HepG2 (cell line): ENCODE measurements around the gene ZBTB20. TPM values are rescaled to one million over a fixed set of nuclear protein-coding genes. Genes with fewer than 3 reads are reported as not detected.

ENCODE experiments used
- BCL6 ChIP-seq: IDR thresholded peaks from 2 replicates; pipeline ENCODE4 v1.6.1; 2016; ENCODE audit warnings: missing genetic modification reagents, missing compliant biosample characterization
- FOXA3 ChIP-seq: IDR thresholded peaks from 2 replicates; pipeline ENCODE4 v1.6.1; 2016; ENCODE audit warnings: missing genetic modification reagents, missing compliant biosample characterization
- HCFC1 ChIP-seq: fragments of 150-350 bp; IDR thresholded peaks from 2 replicates; pipeline ENCODE4 v1.6.1; 2014; ENCODE audit warnings: low read depth, low read length
- HOXA7 ChIP-seq: sonication (generic); formaldehyde crosslinking; IDR thresholded peaks from 2 replicates; pipeline ENCODE4 v1.8.1; 2022; ENCODE audit warnings: mild to moderate bottlenecking, missing genetic modification reagents, moderate library complexity
- JDP2 ChIP-seq: sonication (generic); formaldehyde crosslinking; IDR thresholded peaks from 2 replicates; pipeline ENCODE4 v1.8.1; 2022; ENCODE audit warnings: missing genetic modification reagents, borderline replicate concordance
- KDM1A ChIP-seq: IDR thresholded peaks from 2 replicates; pipeline ENCODE4 v1.6.1; 2016; ENCODE audit warnings: missing compliant biosample characterization
- KIAA2018 ChIP-seq: sonication (generic); formaldehyde crosslinking; IDR thresholded peaks from 2 replicates; pipeline ENCODE4 v1.5.0; 2020; ENCODE audit warnings: mild to moderate bottlenecking, missing genetic modification reagents, borderline replicate concordance
- LCORL ChIP-seq, 2 experiments: fragments of 450-650 bp in 1 of 2; sonication (generic) in 1 of 2; formaldehyde crosslinking in 1 of 2; IDR thresholded peaks; 2 replicates each; pipeline versions ENCODE4 v1.5.0 to v1.6.1; 2017 to 2020; ENCODE audit warnings: antibody characterized with exemption in 1 of 2, missing genetic modification reagents in 1 of 2
- SAP130 ChIP-seq: IDR thresholded peaks from 2 replicates; pipeline ENCODE4 v1.6.1; 2016; ENCODE audit warnings: low read depth
- ZMYM3 ChIP-seq: sonication (generic); formaldehyde crosslinking; IDR thresholded peaks from 2 replicates; pipeline ENCODE4 v1.5.1; 2020; ENCODE audit warnings: mild to moderate bottlenecking, missing genetic modification reagents
- ZNF224 ChIP-seq: sonication (generic); formaldehyde crosslinking; IDR thresholded peaks from 2 replicates; pipeline ENCODE4 v1.5.0; 2020; ENCODE audit warnings: mild to moderate bottlenecking, missing genetic modification reagents
- ZNF253 ChIP-seq: sonication (generic); formaldehyde crosslinking; IDR thresholded peaks from 2 replicates; pipeline ENCODE4 v1.8.0; 2022; ENCODE audit warnings: mild to moderate bottlenecking, missing genetic modification reagents, borderline replicate concordance
- ZNF317 ChIP-seq: sonication (generic); formaldehyde crosslinking; IDR thresholded peaks from 2 replicates; pipeline ENCODE4 v1.5.0; 2020; ENCODE audit warnings: mild to moderate bottlenecking, missing genetic modification reagents
- ZNF44 ChIP-seq: sonication (generic); formaldehyde crosslinking; IDR thresholded peaks from 2 replicates; pipeline ENCODE4 v1.5.1; 2020; ENCODE audit warnings: mild to moderate bottlenecking, missing genetic modification reagents
- ZNF629 ChIP-seq: sonication (generic); formaldehyde crosslinking; conservative IDR thresholded peaks from 2 replicates; pipeline ENCODE4 v1.5.0; 2020; ENCODE audit warnings: missing genetic modification reagents
- ZNF703 ChIP-seq: sonication (generic); formaldehyde crosslinking; IDR thresholded peaks from 2 replicates; pipeline ENCODE4 v1.5.1; 2020; ENCODE audit warnings: missing genetic modification reagents, mild to moderate bottlenecking, moderate library complexity, borderline replicate concordance
- polyA plus RNA-seq, 8 experiments: library from polyadenylated mRNA; depleted of rRNA in 3 of 8; stranded (reverse) in 7 of 8; unstranded in 1 of 8; fragments of >200 nt; fragmentation: Illumina TruSeq in 4 of 8; extraction: Trizol in 4 of 8; gene quantifications; 2 replicates each; pipeline versions ENCODE4 v1.2.1 to v1.2.3, GENCODE V29; 2011 to 2016; ENCODE audit warnings: low read depth in 4 of 8, missing spikeins in 1 of 8, mixed read lengths in 1 of 8; ENCODE audit not compliant: insufficient read depth in 1 of 8
- total RNA-seq, 5 experiments: library from RNA; depleted of rRNA; stranded (reverse); fragments of >200 nt; fragmentation: Illumina TruSeq; extraction: Trizol; gene quantifications; 2 replicates each; pipeline ENCODE4 v1.2.3, GENCODE V29; 2016; ENCODE audit warnings: low read depth in 1 of 5
- TF ChIP-seq, protein P1 (sequence below): sonication (generic); formaldehyde crosslinking; IDR thresholded peaks from 2 replicates; pipeline ENCODE4 v1.8.0; 2022; ENCODE audit warnings: missing genetic modification reagents, mild to moderate bottlenecking, inconsistent platforms, borderline replicate concordance

ZBTB20 gene
- total and polyA plus RNA-seq, 2 of the 13 experiments (the other 11 are each of a cell fraction or from before 2014, with no cell fraction given) = 1.9 to 8.8 TPM

DNA sequence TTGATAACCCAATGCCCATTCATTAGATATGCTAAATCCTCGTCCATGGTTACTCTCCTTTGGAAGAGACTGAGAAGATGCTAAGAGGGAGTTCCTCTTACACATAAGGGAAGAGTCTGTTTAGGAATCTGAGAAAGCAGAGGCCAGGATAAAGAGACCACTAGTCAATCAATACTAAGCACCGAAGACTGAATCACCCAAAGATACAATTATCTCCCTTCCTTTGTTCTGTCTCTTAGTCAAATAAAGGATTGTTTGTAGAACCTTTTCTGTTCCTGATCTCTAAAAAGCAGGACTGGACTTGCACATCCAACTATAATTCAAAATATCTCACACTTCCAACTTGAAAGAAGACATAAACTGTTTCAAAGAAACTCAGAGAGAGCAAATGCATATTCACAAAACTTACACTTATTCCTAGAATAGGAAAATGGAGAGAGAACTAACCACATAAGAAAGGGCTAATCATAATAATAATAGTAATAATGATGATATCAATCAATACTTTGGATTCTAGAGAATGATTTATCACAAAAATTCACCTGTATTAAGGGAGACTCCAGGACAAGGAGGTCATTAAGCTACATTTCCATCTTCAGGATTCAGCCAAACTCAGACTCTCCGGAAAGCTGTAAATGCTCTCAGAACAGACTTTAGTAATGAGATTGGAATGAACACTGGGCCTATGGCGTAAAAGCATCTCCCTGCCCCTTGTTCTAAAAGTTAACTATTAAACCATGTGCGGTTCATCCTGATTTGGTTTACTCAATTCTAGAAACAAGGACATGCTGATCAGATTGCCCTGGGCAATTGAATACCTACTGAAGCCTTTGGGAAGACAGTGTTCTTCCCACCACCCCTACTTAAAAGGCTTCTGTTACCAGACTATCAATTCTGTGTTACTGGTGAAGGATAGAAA lies 401.5 kb downstream of the ZBTB20 start (continued):
- no peak for TF ChIP-seq KIAA2018 (CRISPR knock-in tag)
- no peak for TF ChIP-seq HCFC1
- TF ChIP-seq SAP130 (CRISPR knock-in tag) = peak; percentile 54
- TF ChIP-seq ZNF317 = no peak
- no peak for TF ChIP-seq ZNF253
- no peak for TF ChIP-seq JDP2 (CRISPR knock-in tag)
- peak; percentile 81 for TF ChIP-seq BCL6 (CRISPR knock-in tag)
- TF ChIP-seq LCORL (IDR thresholded peaks at IDR 0.05) = no peak
- TF ChIP-seq LCORL (CRISPR knock-in tag; IDR thresholded peaks at IDR 0.05) = peak; percentile 39; the same call in 1 of the 2 replicates
- TF ChIP-seq HOXA7 (CRISPR knock-in tag) = no peak
- TF ChIP-seq ZMYM3 = no peak
- TF ChIP-seq FOXA3 (CRISPR knock-in tag) = peak; percentile 27; the same call in 1 of the 2 replicates
- TF ChIP-seq ZNF703 (CRISPR knock-in tag) = no peak
- no peak for TF ChIP-seq KDM1A (CRISPR knock-in tag)
- TF ChIP-seq, protein P1, sequence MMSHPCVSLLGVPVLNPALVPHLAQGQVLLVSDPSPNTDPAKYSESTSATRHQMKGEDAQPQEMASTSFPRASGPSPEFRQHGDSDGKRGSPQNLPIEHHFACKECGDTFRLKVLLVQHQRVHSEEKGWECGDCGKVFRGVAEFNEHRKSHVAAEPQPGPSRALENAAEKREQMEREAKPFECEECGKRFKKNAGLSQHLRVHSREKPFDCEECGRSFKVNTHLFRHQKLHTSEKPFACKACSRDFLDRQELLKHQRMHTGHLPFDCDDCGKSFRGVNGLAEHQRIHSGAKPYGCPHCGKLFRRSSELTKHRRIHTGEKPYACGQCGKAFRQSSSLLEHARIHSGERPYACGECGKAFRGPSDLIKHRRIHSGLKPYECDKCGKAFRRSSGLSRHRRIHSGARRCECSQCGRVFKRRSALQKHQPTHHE (CRISPR knock-in tag) = no peak
- no peak for TF ChIP-seq ZNF44
- TF ChIP-seq ZNF629 (CRISPR knock-in tag) = no peak
- TF ChIP-seq ZNF224 (CRISPR knock-in tag) = no peak
